Measurements from ENCODE around the gene LAMTOR2.
"Not testable (repeated sequence)": the region's sequence is repeated elsewhere in the genome, so short reads cannot be mapped to it uniquely, and the experiment has no call there.

Gene LAMTOR2

GRCh38 chr1:156025876-156026275 lies 28.7 kb upstream of the LAMTOR2 start:
- Histone ChIP-seq H2BK15ac (ENCODE audit: low read length) (no peak overlapping the region), H4K91ac (ENCODE audit: low read depth, low read length, poor library complexity) (no peak overlapping the region), H3K79me1 (ENCODE audit: low read depth, low read length) (no peaks in the 10 kb centered on the region)

GRCh38 chr1:156026588-156026987 lies 28.0 kb upstream of the LAMTOR2 start:
- H3K4me3 ChIP-seq (ENCODE audit: low read length in 2 of 2): no peak overlapping the region
- no peak overlapping the region for H3K4ac ChIP-seq (ENCODE audit: low read length)
- H3K27me3 ChIP-seq (ENCODE audit: control insufficient read depth in 3 of 3, insufficient read depth in 3 of 3, low read depth in 1 of 3, low read length in 3 of 3): no peaks in the 10 kb centered on the region
- H2BK12ac ChIP-seq (ENCODE audit: low read length): no peak overlapping the region
- no peak overlapping the region for H3K23ac ChIP-seq (ENCODE audit: low read depth, low read length, poor library complexity)
- no CpG with 5 or more reads among the region's 4 CpGs for WGBS, 2 donors (ENCODE audit: extremely low coverage in 2 of 2, insufficient read length in 2 of 2, insufficient replicate concordance in 1 of 2)
- H3K9me3 ChIP-seq (replicated peaks in 1 of 2; ENCODE audit: control insufficient read depth in 2 of 2, insufficient read depth in 1 of 2, low read depth in 1 of 2, low read length in 2 of 2): no peaks in the 10 kb centered on the region
- no peak overlapping the region for H2BK120ac ChIP-seq (ENCODE audit: low read depth, low read length)
- H2BK5ac ChIP-seq (ENCODE audit: low read length): no peak overlapping the region
- H4K8ac ChIP-seq (ENCODE audit: low read depth, low read length): no peak overlapping the region
- H4K91ac ChIP-seq (ENCODE audit: low read depth, low read length, poor library complexity): no peak overlapping the region
- no peaks in the 10 kb centered on the region for H3K36me3 ChIP-seq (replicated peaks in 1 of 2; ENCODE audit: control insufficient read depth in 2 of 2, insufficient read depth in 2 of 2, low read length in 2 of 2)
- H3K14ac ChIP-seq (ENCODE audit: low read length): no peak overlapping the region
- no peaks in the 10 kb centered on the region for H3K79me1 ChIP-seq (ENCODE audit: low read depth, low read length)
- H2AK5ac ChIP-seq (ENCODE audit: low read depth, low read length): no peak overlapping the region
- no peak overlapping the region for H2AFZ ChIP-seq (ENCODE audit: low read length)
- no peak overlapping the region for H3K4me2 ChIP-seq (ENCODE audit: insufficient read depth, low read length, poor library complexity, severe bottlenecking)
- H3K9ac ChIP-seq (ENCODE audit: low read depth, low read length, poor library complexity): no peak overlapping the region
- no peak overlapping the region for H3K27ac ChIP-seq (replicated peaks; ENCODE audit: low read length)
- no peak overlapping the region for H2BK15ac ChIP-seq (ENCODE audit: low read length)
- no peak for DNase-seq (ENCODE audit: low spot score)
- H3K18ac ChIP-seq (ENCODE audit: low read length): no peak overlapping the region
- peaks cover 2 to 4% of the 10 kb centered on the region in 2 donors for H3K4me1 ChIP-seq (ENCODE audit: control insufficient read depth in 2 of 2, insufficient read depth in 1 of 2, low read depth in 1 of 2, low read length in 2 of 2)

More at GRCh38 chr1:156025876-156026275, 28.7 kb upstream of the LAMTOR2 start:
- Histone ChIP-seq H3K4me1 (ENCODE audit: control insufficient read depth in 2 of 2, insufficient read depth in 1 of 2, low read depth in 1 of 2, low read length in 2 of 2) (peaks cover 2 to 4% of the 10 kb centered on the region in 2 donors), H2BK5ac (ENCODE audit: low read length) (no peak overlapping the region), H2BK12ac (ENCODE audit: low read length) (no peak overlapping the region), H3K4ac (ENCODE audit: low read length) (no peak overlapping the region), H3K4me3 (ENCODE audit: low read length in 2 of 2) (no peak overlapping the region), H3K27me3 (ENCODE audit: control insufficient read depth in 3 of 3, insufficient read depth in 3 of 3, low read depth in 1 of 3, low read length in 3 of 3) (no peaks in the 10 kb centered on the region), H3K23ac (ENCODE audit: low read depth, low read length, poor library complexity) (no peak overlapping the region), H3K14ac (ENCODE audit: low read length) (no peak overlapping the region), H3K9me3 (replicated peaks in 1 of 2; ENCODE audit: control insufficient read depth in 2 of 2, insufficient read depth in 1 of 2, low read depth in 1 of 2, low read length in 2 of 2) (no peaks in the 10 kb centered on the region), H3K36me3 (replicated peaks in 1 of 2; ENCODE audit: control insufficient read depth in 2 of 2, insufficient read depth in 2 of 2, low read length in 2 of 2) (no peaks in the 10 kb centered on the region), H3K4me2 (ENCODE audit: insufficient read depth, low read length, poor library complexity, severe bottlenecking) (no peak overlapping the region), H2AK5ac (ENCODE audit: low read depth, low read length) (no peak overlapping the region), H4K8ac (ENCODE audit: low read depth, low read length) (no peak overlapping the region), H3K18ac (ENCODE audit: low read length) (peak overlapping the region; percentile 61), H2AFZ (ENCODE audit: low read length) (peak overlapping the region; percentile 83), H2BK120ac (ENCODE audit: low read depth, low read length) (no peak overlapping the region), H3K9ac (ENCODE audit: low read depth, low read length, poor library complexity) (no peak overlapping the region), H3K27ac (replicated peaks; ENCODE audit: low read length) (no peak overlapping the region)
- no CpG with 5 or more reads among the region's 9 CpGs for WGBS, 2 donors (ENCODE audit: extremely low coverage in 2 of 2, insufficient read length in 2 of 2, insufficient replicate concordance in 1 of 2)
- DNase-seq (ENCODE audit: low spot score): peak; percentile 49

GRCh38 chr1:156033011-156033410 lies 21.6 kb upstream of the LAMTOR2 start:
- no peak overlapping the region for H3K23ac ChIP-seq (ENCODE audit: low read depth, low read length, poor library complexity)
- no peak overlapping the region for H3K18ac ChIP-seq (ENCODE audit: low read length)
- H3K27ac ChIP-seq (replicated peaks; ENCODE audit: low read length): no peak overlapping the region
- no peak overlapping the region for H4K8ac ChIP-seq (ENCODE audit: low read depth, low read length)
- H3K27me3 ChIP-seq (ENCODE audit: control insufficient read depth in 3 of 3, insufficient read depth in 3 of 3, low read depth in 1 of 3, low read length in 3 of 3): no peaks in the 10 kb centered on the region
- no peak overlapping the region for H2BK120ac ChIP-seq (ENCODE audit: low read depth, low read length)
- H4K91ac ChIP-seq (ENCODE audit: low read depth, low read length, poor library complexity): no peak overlapping the region
- no peak overlapping the region for H3K4me2 ChIP-seq (ENCODE audit: insufficient read depth, low read length, poor library complexity, severe bottlenecking)
- no peak overlapping the region for H3K4me3 ChIP-seq (ENCODE audit: low read length in 2 of 2)
- H3K4ac ChIP-seq (ENCODE audit: low read length): no peak overlapping the region
- H2AFZ ChIP-seq (ENCODE audit: low read length): no peak overlapping the region
- H2BK5ac ChIP-seq (ENCODE audit: low read length): no peak overlapping the region
- H3K9ac ChIP-seq (ENCODE audit: low read depth, low read length, poor library complexity): no peak overlapping the region
- H3K14ac ChIP-seq (ENCODE audit: low read length): no peak overlapping the region
- no peak overlapping the region for H2BK12ac ChIP-seq (ENCODE audit: low read length)
- H3K4me1 ChIP-seq (ENCODE audit: control insufficient read depth in 2 of 2, insufficient read depth in 1 of 2, low read depth in 1 of 2, low read length in 2 of 2): peaks cover 0 to 2% of the 10 kb centered on the region in 2 donors
- DNase-seq (ENCODE audit: low spot score): no peak
- H2BK15ac ChIP-seq (ENCODE audit: low read length): no peak overlapping the region
- WGBS, 2 donors (ENCODE audit: extremely low coverage in 2 of 2, insufficient read length in 2 of 2, insufficient replicate concordance in 1 of 2): no CpG with 5 or more reads among the region's 6 CpGs
- H3K79me1 ChIP-seq (ENCODE audit: low read depth, low read length): no peaks in the 10 kb centered on the region
- peaks cover 8 to 22% of the 10 kb centered on the region in 2 donors for H3K36me3 ChIP-seq (replicated peaks in 1 of 2; ENCODE audit: control insufficient read depth in 2 of 2, insufficient read depth in 2 of 2, low read length in 2 of 2)
- no peak overlapping the region for H2AK5ac ChIP-seq (ENCODE audit: low read depth, low read length)
- no peaks in the 10 kb centered on the region for H3K9me3 ChIP-seq (replicated peaks in 1 of 2; ENCODE audit: control insufficient read depth in 2 of 2, insufficient read depth in 1 of 2, low read depth in 1 of 2, low read length in 2 of 2)

- not testable (repeated sequence) for H3K27me3 ChIP-seq (ENCODE audit: control insufficient read depth in 3 of 3, insufficient read depth in 3 of 3, low read depth in 1 of 3, low read length in 3 of 3); H4K91ac ChIP-seq (ENCODE audit: low read depth, low read length, poor library complexity)
- no CpG with 5 or more reads among the region's 4 CpGs for WGBS, 2 donors (ENCODE audit: extremely low coverage in 2 of 2, insufficient read length in 2 of 2, insufficient replicate concordance in 1 of 2)
These were observed 19.6 kb upstream of the LAMTOR2 start for GRCh38 chr1:156034991-156035390.

More at GRCh38 chr1:156034991-156035390, 19.6 kb upstream of the LAMTOR2 start:
- not testable (repeated sequence) for H3K18ac ChIP-seq (ENCODE audit: low read length); H3K4me2 ChIP-seq (ENCODE audit: insufficient read depth, low read length, poor library complexity, severe bottlenecking); H2BK120ac ChIP-seq (ENCODE audit: low read depth, low read length); H2AFZ ChIP-seq (ENCODE audit: low read length); H2BK12ac ChIP-seq (ENCODE audit: low read length); H2BK15ac ChIP-seq (ENCODE audit: low read length); H3K79me1 ChIP-seq (ENCODE audit: low read depth, low read length); H3K23ac ChIP-seq (ENCODE audit: low read depth, low read length, poor library complexity); H3K9ac ChIP-seq (ENCODE audit: low read depth, low read length, poor library complexity); H4K8ac ChIP-seq (ENCODE audit: low read depth, low read length); H3K4me3 ChIP-seq (ENCODE audit: low read length in 2 of 2); H3K27ac ChIP-seq (replicated peaks; ENCODE audit: low read length); DNase-seq (ENCODE audit: low spot score); H2BK5ac ChIP-seq (ENCODE audit: low read length); H3K4ac ChIP-seq (ENCODE audit: low read length); H2AK5ac ChIP-seq (ENCODE audit: low read depth, low read length); H3K14ac ChIP-seq (ENCODE audit: low read length); H3K9me3 ChIP-seq (replicated peaks in 1 of 2; ENCODE audit: control insufficient read depth in 2 of 2, insufficient read depth in 1 of 2, low read depth in 1 of 2, low read length in 2 of 2); H3K4me1 ChIP-seq (ENCODE audit: control insufficient read depth in 2 of 2, insufficient read depth in 1 of 2, low read depth in 1 of 2, low read length in 2 of 2)
- peaks cover 8 to 40% of the 10 kb centered on the region in 2 donors for H3K36me3 ChIP-seq (replicated peaks in 1 of 2; ENCODE audit: control insufficient read depth in 2 of 2, insufficient read depth in 2 of 2, low read length in 2 of 2)

All from neuronal stem cell (in vitro differentiated cells).